HG03520 (cell line): ENCODE measurements around the gene SLC38A3.

ENCODE experiments used
- ATAC-seq: cut with Tn5 transposase; IDR thresholded peaks from one replicate; pipeline ENCODE4 v1.9.1; 2021; ENCODE audit warnings: mild to moderate bottlenecking, moderate library complexity; ENCODE audit not compliant: unreplicated experiment

Gene SLC38A3

DNA sequence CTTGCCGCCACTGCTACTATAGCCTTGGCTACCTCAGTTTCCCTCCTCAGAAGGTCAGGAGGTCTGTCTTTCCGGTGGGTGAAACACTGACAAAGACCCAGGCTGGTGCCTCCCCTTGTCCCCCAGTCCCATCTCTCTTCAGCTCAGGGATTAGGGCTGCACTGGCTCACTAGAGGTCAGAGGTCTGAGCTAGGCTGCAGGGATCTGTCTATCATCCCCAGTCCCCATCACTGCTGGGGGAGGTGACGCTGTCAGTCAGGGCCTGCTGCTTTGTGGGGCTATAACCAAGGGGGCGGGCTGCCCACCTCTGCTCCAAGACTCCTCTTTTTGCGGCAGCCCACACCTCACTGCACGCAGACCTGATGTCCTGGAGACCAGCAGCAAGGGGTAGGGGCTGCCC, 36.3 kb upstream of the SLC38A3 start:
- no peak for ATAC-seq

- no peak for ATAC-seq
Measured at GRCh38 chr3:50169232-50169832, 35.7 kb upstream of the SLC38A3 start.

DNA sequence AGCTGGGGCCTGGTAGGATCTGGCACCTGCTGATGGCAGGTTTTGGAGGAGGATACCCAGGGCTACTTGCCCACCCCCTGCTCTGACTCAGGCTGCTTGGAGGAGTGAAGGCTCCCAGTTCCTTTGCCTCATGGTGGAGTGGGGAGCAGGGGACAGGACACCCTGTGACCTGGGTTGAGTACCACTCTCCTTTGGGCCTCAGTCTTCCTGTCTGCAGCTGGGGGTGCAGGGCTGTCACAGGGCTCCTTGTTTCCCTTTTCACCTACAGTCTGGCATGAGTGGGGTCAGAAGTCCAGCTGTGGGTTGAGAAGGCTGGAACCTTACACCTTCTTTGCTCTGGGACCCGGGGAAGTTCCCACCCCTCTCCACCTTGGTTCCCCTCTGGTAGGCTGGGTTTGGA, 35.2 kb upstream of the SLC38A3 start:
- ATAC-seq: no peak

DNA sequence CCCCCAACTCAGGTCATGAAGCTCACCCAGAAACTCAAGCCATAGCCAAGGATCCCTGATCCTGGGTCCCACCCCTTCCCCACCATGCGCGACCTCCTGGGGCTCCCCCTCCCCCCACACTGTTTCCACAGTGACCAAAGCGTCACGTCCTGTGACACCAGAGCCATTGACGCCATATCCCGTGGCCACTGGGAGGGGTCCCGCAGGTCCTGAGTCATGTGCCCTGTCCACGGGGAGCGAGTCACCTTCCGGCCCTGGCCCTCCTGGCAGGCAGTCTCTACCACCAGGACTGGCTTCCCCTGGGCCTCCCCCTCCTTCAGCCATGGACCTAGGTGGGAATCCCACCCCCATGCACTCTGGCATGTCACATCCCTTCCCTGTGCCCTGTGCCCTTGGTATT, 34.4 kb upstream of the SLC38A3 start:
- no peak for ATAC-seq

DNA sequence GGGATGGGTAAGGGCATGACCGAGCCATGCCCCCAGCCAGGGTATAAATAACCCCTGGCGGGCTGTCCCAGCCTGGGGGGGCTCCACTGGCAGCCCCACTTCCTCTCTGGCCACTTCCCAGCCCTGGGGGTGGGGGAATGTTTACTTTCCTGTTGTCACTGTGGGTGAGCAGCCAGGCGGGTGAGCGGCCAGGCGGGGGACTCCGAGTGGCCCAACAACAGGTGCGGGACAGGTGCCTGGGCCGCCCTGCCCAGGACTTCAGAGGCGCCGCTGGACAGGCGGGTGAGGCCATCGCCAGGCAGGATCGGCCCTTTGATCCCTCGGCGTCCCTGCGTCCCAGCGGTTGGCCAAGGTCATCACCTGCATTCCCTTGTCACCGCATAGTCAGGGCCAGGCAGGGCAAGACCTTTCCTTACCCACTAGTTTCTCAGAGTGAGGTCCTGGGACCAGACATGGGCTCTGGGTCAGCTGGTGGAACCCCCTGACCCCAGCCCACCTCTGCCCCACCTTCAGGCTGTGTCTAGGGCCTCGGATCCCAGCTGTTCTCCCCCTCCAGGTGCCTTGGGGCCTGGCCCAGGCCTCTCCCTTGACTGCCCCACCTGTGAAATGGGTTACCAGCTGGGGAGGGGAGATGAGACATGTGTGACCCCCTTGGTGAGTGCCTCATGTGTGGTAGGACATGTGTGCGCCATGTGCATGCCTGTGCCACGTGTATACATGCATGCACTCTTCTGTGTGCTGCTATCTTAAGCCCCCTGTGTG, 33.4 kb upstream of the SLC38A3 start:
- no peak for ATAC-seq

DNA sequence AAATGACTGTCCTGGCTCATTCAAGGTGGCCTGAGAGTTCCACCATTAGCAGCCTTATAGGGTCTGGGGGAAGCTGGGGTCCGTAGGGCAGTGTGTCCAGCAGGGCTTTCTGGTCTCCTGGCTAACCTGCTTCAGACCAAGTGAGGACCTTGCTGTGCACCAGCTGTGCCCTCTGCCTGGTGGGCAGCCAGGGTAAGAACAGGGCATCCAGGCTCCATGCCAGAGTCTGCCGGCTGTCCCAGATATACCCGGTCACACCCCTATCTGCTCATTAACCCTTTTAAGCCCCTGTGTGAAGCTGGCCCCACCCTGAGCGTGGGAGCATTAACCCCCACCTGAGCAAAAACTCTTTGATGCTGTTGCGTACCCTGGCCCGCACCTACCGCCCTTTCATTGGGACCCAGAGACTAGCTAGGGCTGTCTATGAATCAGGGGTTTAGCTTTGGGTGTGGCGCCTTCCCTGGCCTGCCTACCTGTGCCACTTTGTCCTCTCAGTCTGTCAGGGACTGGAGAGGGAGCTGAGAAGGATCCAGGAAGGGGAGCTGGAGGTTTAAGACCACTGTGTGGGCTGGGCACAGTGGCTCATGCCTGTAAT, 32.3 kb upstream of the SLC38A3 start:
- ATAC-seq: no peak

DNA sequence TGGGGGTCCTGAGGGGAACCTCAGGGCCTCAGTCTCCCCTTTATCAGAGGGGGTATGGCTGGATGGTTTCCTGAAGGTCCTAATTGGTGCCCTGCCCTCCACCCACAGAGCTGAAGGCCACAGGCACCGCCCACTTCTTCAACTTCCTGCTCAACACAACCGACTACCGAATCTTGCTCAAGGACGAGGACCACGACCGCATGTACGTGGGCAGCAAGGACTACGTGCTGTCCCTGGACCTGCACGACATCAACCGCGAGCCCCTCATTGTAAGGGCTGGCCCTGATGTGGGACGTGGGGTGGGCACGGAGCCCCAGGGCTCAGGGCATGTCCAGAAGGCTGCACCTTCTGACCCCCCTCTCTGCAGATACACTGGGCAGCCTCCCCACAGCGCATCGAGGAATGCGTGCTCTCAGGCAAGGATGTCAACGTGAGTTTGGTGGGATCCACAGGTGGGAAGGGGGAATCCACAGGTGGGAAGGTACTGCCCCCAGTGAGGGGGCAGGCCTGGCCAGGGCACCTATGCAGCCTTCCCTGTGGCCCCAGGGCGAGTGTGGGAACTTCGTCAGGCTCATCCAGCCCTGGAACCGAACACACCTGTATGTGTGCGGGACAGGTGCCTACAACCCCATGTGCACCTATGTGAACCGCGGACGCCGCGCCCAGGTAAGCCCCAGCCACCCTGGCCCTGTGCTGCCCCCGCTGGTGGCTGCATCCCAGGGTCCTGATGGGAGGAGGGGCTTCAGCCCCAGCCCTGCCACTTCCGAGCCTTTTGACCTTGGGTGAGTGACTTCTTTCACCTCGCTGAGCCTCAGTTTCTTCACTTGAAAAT, 31.2 kb upstream of the SLC38A3 start:
- no peak for ATAC-seq

DNA sequence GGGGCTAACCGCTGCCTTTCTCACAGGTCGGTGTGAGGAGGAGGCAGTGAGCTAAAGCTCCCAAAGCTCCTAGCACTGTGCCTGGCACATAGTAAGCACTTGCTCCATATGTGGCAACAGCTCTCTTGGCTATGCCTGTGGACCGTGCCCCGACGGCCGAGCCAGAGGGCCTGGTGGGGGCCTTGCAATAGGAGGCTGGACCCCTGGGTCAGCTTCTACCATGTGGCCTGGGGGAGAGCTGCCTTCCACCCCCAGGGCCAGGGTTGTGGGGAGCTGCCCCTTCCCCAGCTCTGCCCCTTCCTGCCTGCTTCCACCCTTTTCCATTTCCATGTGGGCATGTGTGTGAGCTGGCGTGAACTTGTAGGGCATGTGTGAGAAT, 30.6 kb upstream of the SLC38A3 start:
- no peak for ATAC-seq

DNA sequence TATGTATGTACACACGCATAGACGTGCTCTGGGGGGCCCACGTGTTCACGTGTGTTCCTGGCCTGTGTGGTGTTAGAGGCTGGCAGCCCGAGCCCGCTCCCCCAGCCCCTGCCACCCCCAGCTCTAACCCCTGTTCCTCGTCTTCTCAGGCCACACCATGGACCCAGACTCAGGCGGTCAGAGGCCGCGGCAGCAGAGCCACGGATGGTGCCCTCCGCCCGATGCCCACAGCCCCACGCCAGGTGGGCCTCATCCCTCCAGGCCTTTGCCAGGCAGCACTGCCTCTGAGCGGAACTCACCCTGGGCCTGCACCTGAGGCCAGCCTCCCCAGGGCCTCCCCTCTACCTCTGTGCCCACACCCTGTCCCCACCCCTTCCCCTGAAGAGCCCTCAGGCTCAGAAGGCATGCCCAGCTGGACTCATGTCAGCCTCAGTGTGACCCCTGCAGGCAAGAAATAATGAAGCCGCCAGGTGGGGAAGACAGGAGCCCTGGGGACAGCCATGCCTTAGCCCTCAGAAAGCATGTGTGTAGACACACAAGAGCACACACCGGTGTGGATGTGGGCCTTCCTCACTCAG, 30.0 kb upstream of the SLC38A3 start:
- ATAC-seq: no peak

DNA sequence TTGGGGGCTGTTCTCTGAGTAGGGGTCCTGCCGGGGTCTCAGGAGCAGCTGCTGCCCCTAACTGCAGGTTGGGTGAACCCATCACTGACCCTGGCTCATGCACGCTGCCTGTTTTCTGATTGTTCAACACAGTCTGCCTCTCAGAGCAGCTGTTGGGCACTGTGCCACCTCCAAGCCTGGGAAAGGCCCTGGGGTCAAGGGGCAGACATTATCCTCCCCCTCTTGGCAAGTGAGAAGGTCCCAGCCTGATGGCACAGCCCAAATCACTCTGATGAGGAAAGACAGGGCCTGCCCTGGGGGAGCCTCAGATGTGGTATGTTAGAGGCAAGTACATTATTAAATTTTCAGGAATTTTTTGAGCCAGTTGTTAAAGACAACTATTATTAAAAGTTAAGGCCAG, 27.7 kb upstream of the SLC38A3 start:
- ATAC-seq: no peak

GRCh38 chr3:50179710-50180109, 25.4 kb upstream of the SLC38A3 start:
- ATAC-seq: no peak

GRCh38 chr3:50181985-50182384, 23.1 kb upstream of the SLC38A3 start:
- ATAC-seq: no peak

GRCh38 chr3:50182533-50183099, 22.5 kb upstream of the SLC38A3 start:
- ATAC-seq: no peak

DNA sequence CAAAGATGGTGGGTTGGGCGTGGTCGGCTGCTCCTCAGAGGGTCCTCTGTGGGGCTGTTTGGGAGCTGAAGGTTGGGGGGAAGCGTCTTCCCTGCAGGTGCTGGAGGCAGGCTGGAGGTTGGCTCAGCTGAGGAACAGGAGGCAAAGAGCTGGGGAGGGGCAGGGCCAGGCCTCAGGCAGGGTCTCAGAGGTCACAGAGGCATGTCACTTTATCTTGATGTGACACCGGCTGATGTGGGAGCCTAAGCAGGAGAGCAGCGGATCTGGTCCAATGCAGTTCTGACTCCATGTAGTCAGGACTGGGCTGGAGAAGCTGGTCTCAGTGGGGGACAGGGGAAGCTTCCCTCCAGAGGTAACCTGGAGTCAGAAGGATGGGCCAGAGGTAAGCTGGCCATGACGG, 21.3 kb upstream of the SLC38A3 start:
- no peak for ATAC-seq

GRCh38 chr3:50184242-50184978, 20.7 kb upstream of the SLC38A3 start:
- ATAC-seq: no peak

- ATAC-seq: no peak
Measured at GRCh38 chr3:50185230-50185629, 19.8 kb upstream of the SLC38A3 start.

GRCh38 chr3:50186096-50186495, 19.0 kb upstream of the SLC38A3 start:
- ATAC-seq: no peak

DNA sequence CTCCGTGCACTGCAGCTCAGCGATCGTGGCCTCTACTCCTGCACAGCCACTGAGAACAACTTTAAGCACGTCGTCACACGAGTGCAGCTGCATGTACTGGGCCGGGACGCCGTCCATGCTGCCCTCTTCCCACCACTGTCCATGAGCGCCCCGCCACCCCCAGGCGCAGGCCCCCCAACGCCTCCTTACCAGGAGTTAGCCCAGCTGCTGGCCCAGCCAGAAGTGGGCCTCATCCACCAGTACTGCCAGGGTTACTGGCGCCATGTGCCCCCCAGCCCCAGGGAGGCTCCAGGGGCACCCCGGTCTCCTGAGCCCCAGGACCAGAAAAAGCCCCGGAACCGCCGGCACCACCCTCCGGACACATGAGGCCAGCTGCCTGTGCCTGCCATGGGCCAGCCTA, 17.3 kb upstream of the SLC38A3 start:
- no peak for ATAC-seq

DNA sequence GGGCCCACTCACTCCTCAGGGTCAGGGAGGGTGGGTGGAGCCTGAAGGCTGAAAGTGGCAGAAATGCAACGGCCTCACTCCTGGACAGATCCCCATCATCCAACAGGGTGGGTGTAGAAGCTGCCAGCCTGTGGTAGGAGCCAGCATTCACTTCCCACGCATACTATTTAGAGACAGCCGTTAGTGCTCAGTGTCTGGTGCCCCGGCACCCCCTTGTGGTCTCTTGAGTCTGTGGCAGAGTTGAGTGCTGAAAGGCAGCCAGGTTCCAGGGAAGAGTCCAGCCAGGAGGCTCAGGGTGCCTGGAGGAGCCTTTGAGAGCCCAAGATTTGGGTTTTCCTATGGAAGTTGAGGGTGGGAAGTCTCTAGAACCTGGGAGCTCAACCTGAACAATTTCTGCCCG, 15.8 kb upstream of the SLC38A3 start:
- ATAC-seq: no peak

DNA sequence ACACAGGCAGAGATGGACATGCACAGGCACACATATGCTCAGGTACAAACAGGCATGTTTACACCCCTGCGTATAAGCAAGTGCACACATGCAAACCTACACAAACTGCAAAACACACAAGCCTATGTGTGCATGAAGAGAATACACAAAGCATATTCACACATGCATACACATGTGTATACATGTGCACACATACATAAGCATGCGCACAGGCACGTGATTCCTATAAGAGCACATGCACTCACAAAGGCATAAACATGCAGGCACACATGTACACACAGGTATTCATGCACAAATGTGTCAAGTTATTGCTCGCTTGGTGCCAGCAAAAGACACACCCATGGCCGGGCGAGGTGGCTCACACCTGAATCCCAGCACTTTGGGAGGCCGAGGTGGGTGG, 15.1 kb upstream of the SLC38A3 start:
- no peak for ATAC-seq
